Body of pancreas (tissue), 4 donors: ENCODE data around the gene ELF1.

ENCODE experiments used
- CTCF ChIP-seq, 7 experiments: fragments of 450-650 bp in 4 of 7; fragments of 200-600 bp in 3 of 7; sonication (generic) in 3 of 7; IDR thresholded peaks; one replicate each; pipeline ENCODE4 v1.5.1; 2016 to 2019; ENCODE audit warnings: antibody characterized with exemption in 7 of 7
- POLR2A ChIP-seq, 3 donors: fragments of 450-650 bp; IDR thresholded peaks; one replicate each; pipeline ENCODE4 v1.6.1; 2016; ENCODE audit warnings: antibody characterized with exemption in 3 of 3, mild to moderate bottlenecking in 2 of 3

- TF ChIP-seq CTCF (IDR thresholded peaks at IDR 0.05) (no peak), POLR2A (IDR thresholded peaks at IDR 0.05) (no peak)
Observed at GRCh38 chr13:41026788-41027187, 7.7 kb upstream of the ELF1 start.
